NCI-H748 (cell line): ENCODE data around the gene EEFSEC.

Experiments used
- DNase-seq: peaks from one replicate; lab custom pipeline; 2025; ENCODE audit not compliant: unreplicated experiment; lab: John Stamatoyannopoulos, UW

Gene EEFSEC

DNA sequence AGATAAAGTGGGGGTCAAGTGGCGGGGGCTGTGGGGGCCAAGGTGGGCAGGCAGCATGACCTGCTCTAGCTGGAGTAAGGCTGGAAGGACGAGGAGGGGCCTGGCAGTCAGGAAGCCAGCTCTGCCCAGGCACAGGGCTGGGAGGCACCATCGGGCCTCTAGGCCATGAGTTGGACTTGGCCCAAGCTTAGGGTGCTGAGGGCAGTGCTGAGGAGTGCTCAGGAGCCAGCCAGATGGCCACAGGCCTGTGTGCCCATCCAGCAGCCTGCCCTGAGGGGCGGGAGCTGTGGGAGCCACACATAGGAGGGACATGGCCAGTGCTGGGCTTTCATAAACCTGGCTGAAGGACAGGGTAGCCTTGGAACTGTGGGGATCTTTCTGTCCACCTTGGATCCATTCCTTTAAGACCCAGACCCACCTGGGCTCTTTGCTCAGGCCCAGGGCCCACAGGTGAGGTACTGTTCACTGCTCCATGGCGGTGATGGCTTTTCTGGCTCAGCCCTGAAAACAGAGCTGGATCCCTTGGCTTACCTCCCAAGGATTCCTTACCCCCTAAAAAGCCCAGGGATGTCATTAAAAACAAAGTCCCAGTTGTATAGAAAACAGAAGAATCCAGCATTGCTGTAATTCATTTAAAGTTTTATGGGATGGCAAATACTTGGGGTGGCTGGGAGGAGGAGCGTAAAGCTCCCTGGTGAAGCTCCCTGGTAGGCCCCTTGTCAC lies 176.4 kb downstream of the EEFSEC start:
- no peak for DNase-seq

DNA sequence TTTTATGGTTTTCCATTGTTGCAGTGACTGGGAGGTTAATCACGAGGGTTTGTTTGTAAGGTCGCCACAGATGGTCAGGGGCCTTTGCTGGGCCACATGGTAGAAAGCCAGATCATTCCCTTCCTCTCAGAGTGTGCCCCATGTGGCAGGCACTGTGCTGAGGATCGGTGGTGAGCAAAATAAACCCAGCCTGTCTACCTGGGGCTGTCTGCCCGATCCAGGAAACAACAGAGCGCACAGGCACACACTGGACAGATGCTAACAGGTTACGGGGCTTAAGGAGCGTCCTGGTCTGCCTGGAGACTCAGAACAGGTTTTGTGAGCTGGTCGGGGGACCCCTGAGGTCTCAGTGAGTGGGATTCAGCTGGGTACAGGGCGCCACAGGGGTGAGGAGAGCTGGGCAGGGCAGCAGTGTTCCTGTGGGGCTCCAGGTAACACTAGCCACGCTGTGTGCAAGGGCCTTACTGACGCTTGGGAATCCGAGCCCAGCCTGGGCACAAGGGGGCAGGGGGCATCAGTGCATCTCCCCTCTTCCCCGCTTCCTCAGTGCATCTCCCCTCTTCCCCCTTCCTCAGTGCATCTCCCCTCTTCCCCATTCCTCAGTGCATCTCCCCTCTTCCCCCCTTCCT lies 177.0 kb downstream of the EEFSEC start:
- no peak for DNase-seq

DNA sequence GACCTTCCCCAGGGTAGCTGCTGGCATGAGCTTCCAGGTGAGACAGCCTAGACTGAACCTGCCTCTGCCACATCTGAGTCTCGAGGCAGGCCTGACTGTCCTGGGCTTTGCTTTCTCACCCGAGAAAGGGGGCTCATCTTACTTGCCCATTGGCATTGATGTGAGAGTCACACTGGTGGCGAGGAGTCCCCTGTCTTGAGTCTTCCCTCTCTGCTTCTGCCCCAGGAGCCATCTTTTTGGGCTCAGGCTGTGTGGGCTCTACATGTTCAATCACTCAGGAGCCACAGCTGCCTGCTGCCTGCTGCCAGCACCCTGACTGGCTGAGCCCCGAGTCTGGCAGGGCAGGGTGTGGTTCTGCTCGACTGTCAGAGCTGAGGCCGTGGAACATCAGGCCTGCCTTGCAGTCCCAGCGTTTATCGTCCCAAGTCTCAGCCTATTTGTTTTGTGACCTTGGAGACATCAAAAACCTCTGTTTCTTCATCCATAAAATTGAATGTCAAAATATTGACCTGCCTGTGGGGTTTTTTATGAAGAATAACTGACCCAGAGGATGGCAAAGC lies 180.9 kb downstream of the EEFSEC start:
- no peak for DNase-seq

GRCh38 chr3:128334766-128335165 lies 181.5 kb downstream of the EEFSEC start:
- no peak for DNase-seq

DNA sequence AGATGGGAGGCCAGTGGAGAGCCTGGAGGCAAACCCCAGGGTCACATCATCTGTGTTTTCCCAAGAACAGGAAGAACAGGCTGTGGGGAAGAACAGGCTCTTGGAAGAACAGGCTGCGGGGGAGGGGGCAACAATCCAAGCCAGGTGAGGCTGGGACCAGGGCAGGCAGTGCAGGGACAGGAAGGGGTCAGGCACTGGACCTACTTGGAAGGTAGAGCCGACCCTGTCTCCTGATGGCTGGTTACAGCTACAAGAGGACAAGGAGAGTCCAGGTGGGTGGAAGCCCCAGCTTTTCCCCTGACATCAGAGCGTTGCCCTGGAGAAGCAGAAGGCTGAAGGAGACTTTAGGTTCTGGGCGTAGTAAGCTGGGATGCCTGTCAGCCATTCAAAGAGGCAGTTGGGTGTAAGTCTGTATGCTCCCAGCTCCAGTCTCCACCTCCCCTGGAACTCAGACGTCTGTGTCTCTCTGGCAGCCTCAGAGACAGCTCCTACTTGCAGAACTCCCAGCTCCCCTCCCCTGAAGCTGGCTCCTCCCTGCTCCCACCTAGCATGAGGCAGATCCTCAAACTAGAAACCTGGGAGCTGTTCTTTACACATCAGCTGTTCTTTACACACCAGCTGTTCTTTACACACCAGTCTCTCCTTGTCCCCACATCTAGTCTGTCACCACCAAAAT lies 182.5 kb downstream of the EEFSEC start:
- DNase-seq, result no peak

DNA sequence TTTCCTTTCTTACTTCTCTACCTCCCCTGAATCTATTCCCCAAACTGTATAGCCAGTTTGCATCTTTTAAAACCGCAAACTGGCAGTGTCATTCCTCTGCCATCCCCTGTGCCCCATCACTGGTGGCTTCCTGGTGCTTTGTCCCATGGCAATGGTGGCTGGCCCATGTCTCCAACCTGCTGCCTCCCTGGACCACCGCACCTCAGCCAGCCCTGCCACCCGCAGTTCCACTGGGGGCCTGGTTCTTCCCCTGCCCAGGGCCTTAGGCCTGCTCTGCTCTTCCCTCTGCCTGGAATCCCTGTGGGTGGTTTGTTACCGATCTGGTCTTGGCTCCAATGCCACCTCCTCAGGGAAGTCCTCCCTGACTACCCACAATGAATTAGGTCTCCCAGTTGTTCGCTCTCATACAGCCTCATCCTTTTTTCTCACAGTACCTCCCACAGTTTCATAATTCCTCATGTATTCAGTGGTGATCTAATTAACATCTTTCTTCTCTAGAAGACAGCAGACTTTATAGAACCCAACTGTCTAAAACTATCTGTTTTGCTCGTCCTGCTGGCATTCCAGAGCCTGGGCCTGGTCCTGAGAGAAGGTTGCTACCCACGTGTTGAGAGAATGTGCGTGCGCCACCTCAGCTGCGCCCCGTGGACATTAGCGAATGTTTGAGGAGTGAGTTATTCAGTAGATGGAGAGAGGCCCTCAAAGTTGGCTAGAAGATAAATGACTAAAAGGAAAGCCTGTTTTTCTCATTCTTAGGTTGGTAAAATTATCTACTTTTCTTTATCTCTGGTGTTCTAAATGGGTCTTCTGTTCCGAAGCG lies 183.3 kb downstream of the EEFSEC start:
- DNase-seq, result no peak

DNA sequence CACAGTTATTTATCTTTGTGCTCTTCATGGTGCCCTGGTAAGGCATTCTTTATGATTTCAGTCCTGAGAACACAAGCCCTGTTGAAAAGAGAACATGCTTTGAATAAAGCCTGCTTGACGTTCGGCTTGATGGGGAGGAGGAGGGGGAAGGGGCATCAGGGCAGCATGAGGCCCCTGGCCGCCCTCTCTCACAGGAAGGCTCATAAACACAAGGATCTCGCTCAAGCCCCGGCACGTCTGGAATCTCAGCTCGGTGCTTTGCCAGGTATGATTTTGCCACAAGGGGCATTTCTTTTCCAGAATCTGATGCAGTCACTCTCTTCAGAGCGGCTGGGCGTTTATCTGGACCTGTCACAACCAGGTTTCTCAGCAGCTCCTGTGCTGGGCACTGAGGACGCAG lies 184.0 kb downstream of the EEFSEC start:
- no peak for DNase-seq

GRCh38 chr3:128338536-128339330 lies 185.5 kb downstream of the EEFSEC start:
- peak; percentile 16 for DNase-seq

- no peak for DNase-seq
Measured at GRCh38 chr3:128339491-128340012, 186.3 kb downstream of the EEFSEC start.

- no peak for DNase-seq
Measured at GRCh38 chr3:128340198-128340903, 187.1 kb downstream of the EEFSEC start.

DNA sequence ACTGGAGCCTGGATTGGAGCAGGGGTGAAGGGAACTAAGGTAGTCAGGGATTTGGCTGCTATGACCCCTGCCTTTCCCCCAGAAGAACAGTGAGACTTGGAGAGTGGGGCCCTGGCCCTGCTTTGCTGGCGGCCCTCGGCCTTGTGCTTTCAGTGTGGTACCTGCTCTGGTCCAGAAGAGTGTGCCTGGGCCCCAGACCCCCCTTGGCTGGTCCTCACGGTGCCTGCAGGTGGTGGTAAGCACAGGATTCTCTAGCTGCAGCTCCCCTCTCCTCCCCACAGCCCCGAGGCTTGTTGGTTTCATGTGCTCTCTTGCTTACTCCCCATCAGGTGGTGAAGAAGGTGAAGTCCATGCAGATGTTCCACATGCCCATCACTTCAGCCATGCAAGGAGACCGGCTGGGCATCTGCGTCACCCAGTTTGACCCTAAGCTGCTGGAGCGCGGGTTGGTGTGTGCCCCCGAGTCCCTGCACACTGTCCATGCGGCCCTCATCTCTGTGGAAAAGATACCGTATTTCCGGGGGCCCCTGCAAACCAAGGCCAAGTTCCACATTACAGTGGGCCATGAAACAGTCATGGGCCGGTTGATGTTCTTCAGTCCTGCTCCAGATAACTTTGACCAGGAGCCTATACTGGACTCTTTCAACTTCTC lies 187.7 kb downstream of the EEFSEC start:
- no peak for DNase-seq

DNA sequence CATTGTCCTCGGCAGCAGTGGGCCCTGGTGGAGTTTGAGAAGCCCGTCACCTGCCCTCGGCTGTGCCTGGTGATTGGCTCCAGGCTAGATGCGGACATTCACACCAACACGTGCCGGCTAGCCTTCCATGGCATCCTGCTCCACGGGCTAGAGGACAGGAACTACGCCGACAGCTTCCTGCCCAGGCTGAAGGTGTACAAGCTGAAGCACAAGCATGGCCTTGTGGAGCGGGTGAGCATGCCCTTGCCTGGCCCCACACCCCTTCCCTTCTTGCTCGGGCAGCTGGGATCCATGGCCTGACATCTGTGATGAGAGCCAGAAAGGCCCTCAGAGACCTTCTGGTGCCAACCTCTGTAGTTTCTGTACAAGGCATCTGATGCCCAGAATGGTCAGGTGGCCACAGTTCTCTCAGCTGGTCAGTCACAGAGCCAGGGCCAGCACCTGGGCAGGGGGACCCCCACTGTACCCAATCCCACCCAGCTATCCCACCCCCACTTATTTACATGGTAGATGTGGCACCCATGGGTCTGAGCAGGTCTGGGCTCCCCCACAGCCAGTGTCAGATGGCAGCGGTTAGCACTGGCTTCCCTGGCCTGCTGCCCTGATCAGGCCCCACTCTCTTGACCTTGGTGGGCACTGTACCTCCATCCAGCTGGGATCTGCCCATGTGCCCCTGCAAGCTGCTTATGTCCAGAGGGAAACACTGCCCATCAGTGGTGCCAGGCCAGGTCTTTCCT lies 188.5 kb downstream of the EEFSEC start:
- DNase-seq, result no peak

DNA sequence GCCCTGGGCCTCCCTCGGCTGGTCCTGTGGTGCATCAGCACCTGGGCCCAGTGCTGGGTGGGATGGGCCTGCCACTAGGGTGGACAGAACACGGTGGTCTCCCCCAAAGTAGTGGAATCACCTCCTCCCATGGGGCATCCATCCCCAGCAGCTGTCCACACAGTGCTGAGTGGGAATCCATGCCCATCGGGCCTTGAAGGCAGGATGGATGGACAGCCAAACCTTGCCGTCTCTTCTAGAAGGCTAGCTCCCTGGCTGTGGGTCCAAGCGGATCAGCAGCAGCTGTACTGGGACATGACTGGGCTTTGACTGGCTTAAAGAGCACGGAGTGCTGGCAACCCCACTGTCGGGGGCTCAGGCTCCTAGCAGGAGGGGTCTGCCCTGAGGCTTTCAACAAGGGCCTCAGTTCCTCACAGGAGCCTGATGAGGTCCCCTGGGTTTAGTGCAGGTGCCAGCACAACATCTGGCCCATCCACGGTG lies 189.5 kb downstream of the EEFSEC start:
- DNase-seq, result no peak

DNA sequence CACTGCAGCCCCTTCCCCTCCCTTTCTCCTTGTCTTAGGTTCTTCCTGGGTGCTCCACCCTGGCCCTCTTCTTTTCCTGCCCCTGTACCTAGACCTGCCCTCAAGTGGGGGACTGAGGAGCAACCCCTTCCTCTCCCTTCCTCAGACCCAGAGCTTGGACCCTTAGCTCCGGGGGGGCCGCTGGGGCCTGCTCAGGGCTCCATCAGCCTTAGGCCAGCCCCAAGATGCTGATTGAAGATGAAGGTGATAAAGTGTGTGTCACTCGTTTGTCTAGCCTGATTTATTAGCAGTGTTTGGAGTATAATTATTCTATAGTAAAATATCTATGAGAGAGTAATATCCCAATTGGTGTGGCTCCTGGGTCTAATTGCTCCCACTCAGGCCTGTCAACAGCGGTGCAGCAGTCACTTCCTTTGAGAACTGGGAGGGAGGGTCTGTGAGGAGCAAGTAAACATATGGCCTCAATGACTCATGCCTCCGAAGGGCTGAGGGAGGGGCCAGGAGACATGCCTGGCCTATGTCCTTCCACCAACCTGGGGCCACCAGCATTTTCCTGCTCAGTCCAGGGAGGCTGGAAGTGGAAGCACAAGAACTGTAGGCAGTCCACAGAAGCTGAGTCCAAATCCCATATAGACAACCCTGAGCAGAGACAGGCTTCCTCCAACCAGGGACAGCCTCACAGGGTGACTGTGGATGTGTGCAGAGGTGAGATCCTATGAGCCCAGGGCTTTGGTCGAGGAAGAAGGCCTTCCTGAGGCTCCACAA lies 190.2 kb downstream of the EEFSEC start:
- DNase-seq, result peak; percentile 3

DNA sequence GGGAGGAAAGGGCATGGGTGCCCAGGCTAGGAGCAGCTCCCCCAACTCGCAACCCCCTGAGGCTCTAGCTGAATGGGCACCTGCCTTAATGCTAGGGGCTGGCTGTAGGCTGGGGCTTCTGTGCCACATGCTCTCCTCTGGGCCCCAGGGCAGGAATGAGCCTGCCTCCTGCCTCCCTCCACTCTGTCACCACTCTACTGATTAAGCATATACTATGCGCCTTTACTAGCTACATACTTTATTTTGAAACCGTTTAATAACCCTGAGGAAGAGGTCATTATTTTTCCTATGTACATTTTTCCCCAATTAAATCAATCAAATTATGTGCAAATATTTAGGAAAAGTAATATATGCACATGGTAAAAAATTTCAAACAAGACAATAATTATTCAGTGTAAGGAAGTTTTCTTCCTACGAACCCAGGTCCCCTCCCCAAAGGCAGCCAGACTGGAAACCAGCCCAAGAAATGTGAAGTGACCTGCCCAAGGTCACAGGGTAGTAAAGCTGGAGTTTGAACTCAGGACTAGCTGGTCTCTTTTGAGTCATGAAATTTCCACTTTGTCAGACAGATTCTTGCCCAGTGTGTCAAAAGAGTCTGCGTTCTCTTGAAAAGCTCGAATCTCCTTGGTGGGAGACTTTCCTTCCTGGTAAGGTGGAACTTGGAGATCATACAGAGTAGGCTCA lies 190.9 kb downstream of the EEFSEC start:
- no peak for DNase-seq

- DNase-seq, result no peak
Measured at GRCh38 chr3:128345196-128345595, 191.9 kb downstream of the EEFSEC start.

- DNase-seq, result no peak
Measured at GRCh38 chr3:128346562-128346961, 193.3 kb downstream of the EEFSEC start.
